ENCODE results near the gene TCF4. TPM values are rescaled to one million over a fixed set of nuclear protein-coding genes. Genes with fewer than 3 reads are reported as not detected.

Gene TCF4
- total RNA-seq, 6 experiments from 2014 or later: 50.4 to 71.1 (median 59.0) TPM

DNA sequence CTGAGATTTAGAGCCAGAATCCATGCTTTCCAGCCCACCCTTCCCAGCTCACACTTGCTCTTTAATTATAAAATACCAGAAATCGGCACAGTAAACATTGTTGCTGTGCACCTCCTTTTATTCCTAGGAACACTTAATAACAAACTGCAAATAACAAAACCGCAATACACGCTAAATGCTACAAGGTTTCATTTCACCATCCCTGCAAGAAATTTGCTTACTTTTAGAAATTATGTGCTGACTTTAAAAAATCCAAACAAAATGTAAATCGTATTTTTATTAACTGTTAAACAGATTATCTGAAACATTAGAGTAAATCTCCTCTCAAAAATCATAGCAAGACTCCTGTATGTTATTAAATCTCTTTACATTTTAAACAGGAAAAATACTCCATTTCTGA is 79.3 kb downstream of the TCF4 start:
- H3K4me1 Mint-ChIP-seq (ENCODE audit: low read depth): peaks cover 71% of the 10 kb centered on the region
- no peak for DNase-seq
- H3K36me3 Mint-ChIP-seq (ENCODE audit: low read depth): peaks cover 12% of the 10 kb centered on the region
- no peaks in the 10 kb centered on the region for H3K9me3 Mint-ChIP-seq
- TF ChIP-seq, protein P1, sequence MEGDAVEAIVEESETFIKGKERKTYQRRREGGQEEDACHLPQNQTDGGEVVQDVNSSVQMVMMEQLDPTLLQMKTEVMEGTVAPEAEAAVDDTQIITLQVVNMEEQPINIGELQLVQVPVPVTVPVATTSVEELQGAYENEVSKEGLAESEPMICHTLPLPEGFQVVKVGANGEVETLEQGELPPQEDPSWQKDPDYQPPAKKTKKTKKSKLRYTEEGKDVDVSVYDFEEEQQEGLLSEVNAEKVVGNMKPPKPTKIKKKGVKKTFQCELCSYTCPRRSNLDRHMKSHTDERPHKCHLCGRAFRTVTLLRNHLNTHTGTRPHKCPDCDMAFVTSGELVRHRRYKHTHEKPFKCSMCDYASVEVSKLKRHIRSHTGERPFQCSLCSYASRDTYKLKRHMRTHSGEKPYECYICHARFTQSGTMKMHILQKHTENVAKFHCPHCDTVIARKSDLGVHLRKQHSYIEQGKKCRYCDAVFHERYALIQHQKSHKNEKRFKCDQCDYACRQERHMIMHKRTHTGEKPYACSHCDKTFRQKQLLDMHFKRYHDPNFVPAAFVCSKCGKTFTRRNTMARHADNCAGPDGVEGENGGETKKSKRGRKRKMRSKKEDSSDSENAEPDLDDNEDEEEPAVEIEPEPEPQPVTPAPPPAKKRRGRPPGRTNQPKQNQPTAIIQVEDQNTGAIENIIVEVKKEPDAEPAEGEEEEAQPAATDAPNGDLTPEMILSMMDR (IDR thresholded peaks at IDR 0.05): no peak
- no peaks in the 10 kb centered on the region; the same call in 1 of the 2 replicates for H3K27me3 Mint-ChIP-seq (ENCODE audit: insufficient read depth)
- H3K27ac Mint-ChIP-seq: peak overlapping the region; percentile 94
- 0 out of 2 replicates have a peak overlapping the region, but pooled peaks have one; percentile 26 for H3K4me3 Mint-ChIP-seq

DNA sequence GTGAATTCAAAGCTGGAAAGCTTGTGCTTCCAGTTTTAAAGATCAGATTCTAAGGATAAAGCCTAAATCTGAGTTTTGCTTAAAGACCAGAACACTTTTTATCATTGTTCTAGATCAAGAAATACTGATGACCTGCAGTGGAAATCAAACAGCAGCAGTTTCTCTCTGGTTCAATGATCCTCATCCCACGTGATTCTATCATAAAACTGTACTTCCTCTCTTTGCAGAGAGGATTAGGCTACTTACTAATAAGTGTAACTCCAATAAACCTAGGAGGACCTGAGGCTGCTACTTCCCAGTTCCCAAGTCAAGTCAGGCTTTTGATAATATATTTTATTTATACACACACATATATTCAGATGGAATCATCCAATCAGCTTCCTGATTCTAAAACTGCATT is 81.9 kb downstream of the TCF4 start:
- DNase-seq: no peak
- Mint-ChIP-seq H3K9me3 (no peaks in the 10 kb centered on the region), H3K4me1 (ENCODE audit: low read depth) (peaks cover 86% of the 10 kb centered on the region), H3K4me3 (no peak overlapping the region), H3K27me3 (ENCODE audit: insufficient read depth) (no peaks in the 10 kb centered on the region; the same call in 1 of the 2 replicates), H3K36me3 (ENCODE audit: low read depth) (peaks cover 18% of the 10 kb centered on the region), H3K27ac (peak overlapping the region; percentile 21; the same call in 1 of the 2 replicates)
- TF ChIP-seq, protein P1 (IDR thresholded peaks at IDR 0.05): no peak

DNA sequence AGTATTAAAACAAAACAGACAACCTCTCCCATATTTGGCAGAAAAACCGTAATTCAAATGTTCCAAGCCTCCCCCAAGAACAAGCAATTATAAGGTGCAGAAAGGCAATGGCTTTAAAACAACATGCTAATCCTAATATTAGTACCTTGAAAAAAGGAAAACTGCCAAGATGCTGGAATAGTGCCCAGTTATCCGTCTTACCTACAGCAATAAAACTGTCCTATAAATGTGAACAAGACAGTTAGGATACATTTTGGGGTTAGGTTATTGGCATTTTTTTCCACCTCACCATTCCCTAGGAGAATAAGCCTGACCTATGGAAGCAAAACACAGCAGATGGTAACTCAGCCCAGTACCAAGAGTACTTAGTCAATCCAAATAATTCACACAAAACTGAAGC is 83.2 kb downstream of the TCF4 start:
- H3K4me1 Mint-ChIP-seq (ENCODE audit: low read depth): peaks cover 86% of the 10 kb centered on the region
- no peak overlapping the region for H3K4me3 Mint-ChIP-seq
- no peaks in the 10 kb centered on the region for H3K9me3 Mint-ChIP-seq
- TF ChIP-seq, protein P1 (IDR thresholded peaks at IDR 0.05): no peak
- peaks cover 18% of the 10 kb centered on the region for H3K36me3 Mint-ChIP-seq (ENCODE audit: low read depth)
- no peaks in the 10 kb centered on the region; the same call in 1 of the 2 replicates for H3K27me3 Mint-ChIP-seq (ENCODE audit: insufficient read depth)
- H3K27ac Mint-ChIP-seq: peak overlapping the region; percentile 21; the same call in 1 of the 2 replicates
- no peak for DNase-seq

DNA sequence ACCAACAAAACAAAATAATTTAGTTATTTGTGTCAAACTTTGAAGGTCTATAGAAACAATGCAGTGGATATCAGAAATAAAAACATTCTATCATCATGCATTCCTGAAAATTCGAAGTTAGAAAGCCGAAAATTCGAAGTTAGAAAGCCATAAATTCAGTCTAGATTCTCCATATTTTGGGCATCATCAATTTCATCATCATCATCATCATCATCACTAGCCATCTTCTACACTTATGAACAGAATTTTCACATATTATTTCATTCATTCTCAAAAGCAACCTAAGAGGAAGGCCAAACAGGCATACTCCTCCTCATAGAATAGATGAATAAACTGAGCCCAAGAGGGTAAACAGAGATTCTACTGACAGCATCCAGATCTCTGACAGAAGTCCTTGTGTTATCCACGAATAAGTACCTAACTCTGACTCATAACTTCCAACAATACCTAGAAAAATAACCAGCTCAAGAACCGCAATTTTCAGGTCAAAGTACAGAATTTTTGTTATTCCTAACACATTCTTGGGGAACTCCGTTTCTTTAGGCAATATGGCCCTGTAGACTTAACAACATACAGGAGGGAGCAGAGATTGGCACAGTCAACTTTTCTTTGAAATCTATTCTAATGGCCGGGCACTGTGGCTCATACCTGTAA is 84.7 kb downstream of the TCF4 start:
- peaks cover 18% of the 10 kb centered on the region for H3K36me3 Mint-ChIP-seq (ENCODE audit: low read depth)
- H3K4me1 Mint-ChIP-seq (ENCODE audit: low read depth): peaks cover 86% of the 10 kb centered on the region
- DNase-seq: no peak
- H3K4me3 Mint-ChIP-seq: no peak overlapping the region
- H3K27ac Mint-ChIP-seq: 0 out of 2 replicates have a peak overlapping the region, but pooled peaks have one; percentile 16
- TF ChIP-seq, protein P1 (IDR thresholded peaks at IDR 0.05): no peak
- no peaks in the 10 kb centered on the region; the same call in 1 of the 2 replicates for H3K27me3 Mint-ChIP-seq (ENCODE audit: insufficient read depth)
- H3K9me3 Mint-ChIP-seq: no peaks in the 10 kb centered on the region

DNA sequence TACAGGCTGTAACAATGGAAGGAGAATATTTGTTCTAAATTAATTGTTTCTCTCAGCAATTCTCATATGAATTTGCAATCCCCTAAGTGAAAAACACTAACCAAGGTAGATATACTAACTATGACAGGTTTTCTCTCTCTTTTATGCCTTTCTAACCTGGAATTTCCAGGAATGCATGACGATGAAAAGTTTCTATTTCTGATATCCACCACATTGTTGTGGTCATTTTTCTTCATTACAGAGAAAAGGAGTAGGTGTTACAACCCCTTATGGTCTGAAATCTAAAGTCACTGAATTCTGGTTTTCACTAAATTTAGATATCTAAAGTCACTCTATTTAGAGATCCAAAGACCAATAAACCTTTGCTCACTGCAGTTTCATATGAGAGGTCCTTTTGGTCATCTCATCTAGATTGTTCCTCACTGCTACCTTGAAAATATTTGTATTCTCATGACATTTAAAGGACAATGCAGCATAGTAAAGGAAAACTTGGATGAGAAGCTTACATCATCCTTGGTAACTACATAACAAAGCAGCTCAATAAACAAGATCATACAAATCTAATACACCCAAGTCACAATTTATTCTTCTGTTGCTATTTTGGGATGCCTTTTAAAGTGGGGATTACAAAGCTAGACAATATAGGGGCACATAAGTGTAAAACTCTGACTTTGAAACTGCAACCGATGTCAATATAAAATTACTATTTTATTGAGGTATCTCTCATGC is 85.8 kb downstream of the TCF4 start:
- peak overlapping the region; percentile 91 for H3K27ac Mint-ChIP-seq
- H3K9me3 Mint-ChIP-seq: no peaks in the 10 kb centered on the region
- H3K4me1 Mint-ChIP-seq (ENCODE audit: low read depth): peaks cover 81% of the 10 kb centered on the region
- H3K36me3 Mint-ChIP-seq (ENCODE audit: low read depth): peaks cover 18% of the 10 kb centered on the region
- DNase-seq: no peak
- H3K4me3 Mint-ChIP-seq: peak overlapping the region; percentile 78
- TF ChIP-seq, protein P1 (IDR thresholded peaks at IDR 0.05): no peak
- H3K27me3 Mint-ChIP-seq (ENCODE audit: insufficient read depth): no peaks in the 10 kb centered on the region; the same call in 1 of the 2 replicates

Measured in HFFc6 (cell line).